ENCODE data around the gene LNP1.

DNA sequence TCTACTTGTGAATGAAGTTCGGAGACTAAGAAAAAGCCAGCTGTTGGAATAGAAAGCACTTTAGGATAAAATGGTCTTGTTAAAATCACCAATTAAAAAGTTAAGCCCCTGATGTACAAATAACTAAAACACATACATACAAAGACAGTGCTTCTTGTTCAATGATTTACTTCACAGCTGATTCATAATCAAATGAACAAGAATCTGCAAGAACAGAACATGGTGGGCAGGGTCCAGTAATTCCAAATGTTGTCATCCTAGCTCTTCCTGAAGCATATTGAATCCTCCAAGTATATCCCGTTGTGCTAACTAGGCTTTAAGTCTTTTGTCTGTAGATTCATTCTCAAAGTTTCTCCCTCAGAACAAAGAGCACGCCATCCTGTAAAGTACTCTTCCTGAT, 42.3 kb upstream of the LNP1 start:
- TF ChIP-seq, protein P1, sequence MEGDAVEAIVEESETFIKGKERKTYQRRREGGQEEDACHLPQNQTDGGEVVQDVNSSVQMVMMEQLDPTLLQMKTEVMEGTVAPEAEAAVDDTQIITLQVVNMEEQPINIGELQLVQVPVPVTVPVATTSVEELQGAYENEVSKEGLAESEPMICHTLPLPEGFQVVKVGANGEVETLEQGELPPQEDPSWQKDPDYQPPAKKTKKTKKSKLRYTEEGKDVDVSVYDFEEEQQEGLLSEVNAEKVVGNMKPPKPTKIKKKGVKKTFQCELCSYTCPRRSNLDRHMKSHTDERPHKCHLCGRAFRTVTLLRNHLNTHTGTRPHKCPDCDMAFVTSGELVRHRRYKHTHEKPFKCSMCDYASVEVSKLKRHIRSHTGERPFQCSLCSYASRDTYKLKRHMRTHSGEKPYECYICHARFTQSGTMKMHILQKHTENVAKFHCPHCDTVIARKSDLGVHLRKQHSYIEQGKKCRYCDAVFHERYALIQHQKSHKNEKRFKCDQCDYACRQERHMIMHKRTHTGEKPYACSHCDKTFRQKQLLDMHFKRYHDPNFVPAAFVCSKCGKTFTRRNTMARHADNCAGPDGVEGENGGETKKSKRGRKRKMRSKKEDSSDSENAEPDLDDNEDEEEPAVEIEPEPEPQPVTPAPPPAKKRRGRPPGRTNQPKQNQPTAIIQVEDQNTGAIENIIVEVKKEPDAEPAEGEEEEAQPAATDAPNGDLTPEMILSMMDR (conservative IDR thresholded peaks at IDR 0.05 in 1 of 2, IDR thresholded peaks at IDR 0.05 in 1 of 2; ENCODE audit: low read depth in 1 of 2, low read length in 2 of 2), result no peak
- no peak for TF ChIP-seq EZH2 (IDR thresholded peaks at IDR 0.05; ENCODE audit: low read length, missing control alignments)

Data from fibroblast of lung (primary cell).